GM19372 (cell line): ENCODE results near the gene A2M.
"Not testable (repeated sequence)": the region's sequence is repeated elsewhere in the genome, so short reads cannot be mapped to it uniquely, and the experiment has no call there.

Experiments
- ATAC-seq: cut with Tn5 transposase; IDR thresholded peaks from one replicate; pipeline ENCODE4 v1.9.1; 2021; ENCODE audit warnings: mild to moderate bottlenecking, low read depth, moderate library complexity; ENCODE audit not compliant: unreplicated experiment

The A2M gene

GRCh38 chr12:9115731-9116559 lies at the start of gene A2M:
TSS of gene A2M (minus strand) at chr12:9115919. CDS start at chr12:9115849, 70 bp downstream.
- ATAC-seq: no peak

GRCh38 chr12:9163392-9163791 lies 47.7 kb upstream of the A2M start:
- no peak for ATAC-seq

- no peak for ATAC-seq
These were observed 40.4 kb upstream of the A2M start for GRCh38 chr12:9156119-9156518.

- ATAC-seq: no peak
These were observed 33.7 kb upstream of the A2M start for GRCh38 chr12:9149372-9149771.

- no peak for ATAC-seq
These were observed 33.2 kb upstream of the A2M start for GRCh38 chr12:9148926-9149325.

GRCh38 chr12:9147461-9147860 lies 31.7 kb upstream of the A2M start:
- ATAC-seq: no peak

- ATAC-seq: no peak
These were observed 29.0 kb upstream of the A2M start for GRCh38 chr12:9144730-9145106.

- ATAC-seq: no peak
These were observed 28.4 kb upstream of the A2M start for GRCh38 chr12:9143929-9144729.

GRCh38 chr12:9143137-9143536 lies 27.4 kb upstream of the A2M start:
- ATAC-seq: no peak

GRCh38 chr12:9139588-9140290 lies 24.0 kb upstream of the A2M start:
- ATAC-seq: not testable (repeated sequence)

- no peak for ATAC-seq
These were observed 20.2 kb upstream of the A2M start for GRCh38 chr12:9135903-9136310.

- ATAC-seq: no peak
These were observed 19.4 kb upstream of the A2M start for GRCh38 chr12:9134981-9135628.

GRCh38 chr12:9133216-9133916 lies 17.6 kb upstream of the A2M start:
- ATAC-seq: no peak

GRCh38 chr12:9132008-9132535 lies 16.4 kb upstream of the A2M start:
- ATAC-seq: no peak

- ATAC-seq: no peak
These were observed 14.5 kb upstream of the A2M start for GRCh38 chr12:9130244-9130643.

GRCh38 chr12:9127936-9128663 lies 12.4 kb upstream of the A2M start:
- ATAC-seq: no peak

- ATAC-seq: no peak
These were observed 11.8 kb upstream of the A2M start for GRCh38 chr12:9127484-9127883.

GRCh38 chr12:9124383-9125031 lies 8.8 kb upstream of the A2M start:
- ATAC-seq: no peak
